Measurements from ENCODE around the gene PRCD.

The PRCD gene

DNA sequence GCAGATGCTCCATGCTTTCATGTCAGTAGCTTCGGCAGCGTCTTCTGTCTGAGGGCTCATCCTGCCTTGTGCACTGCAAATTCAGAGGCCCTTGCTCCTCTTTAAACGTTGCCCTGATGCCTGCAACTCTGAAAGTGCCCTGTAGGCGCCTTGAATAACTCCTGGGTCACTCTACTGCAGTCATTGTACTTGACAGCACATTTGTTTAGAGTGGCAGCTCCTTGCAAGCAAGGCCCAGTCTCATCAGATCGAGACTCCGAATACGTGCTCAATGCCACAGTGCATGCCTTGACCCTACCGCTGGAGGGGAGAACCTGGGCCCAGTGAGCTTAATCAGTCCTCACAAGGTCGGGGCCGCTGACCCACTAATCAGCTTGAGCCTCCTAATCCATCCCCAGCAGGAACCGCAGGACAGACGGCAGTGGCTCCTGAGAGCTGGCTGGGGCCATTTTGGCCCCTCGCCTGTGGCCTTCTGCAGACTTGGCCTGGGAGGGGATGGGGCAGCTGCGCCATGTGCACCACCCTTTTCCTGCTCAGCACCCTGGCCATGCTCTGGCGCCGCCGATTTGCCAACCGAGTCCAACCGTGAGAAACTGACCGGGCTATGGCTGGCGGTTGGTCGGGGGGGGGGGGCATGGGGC lies at the start of gene PRCD:
Gene PRCD (plus strand): TSS at position 414 of the 641 bp plus-strand sequence. CDS start 98 bp downstream, at position 512.
- Histone ChIP-seq H3K27ac (ENCODE audit: poor library complexity, severe bottlenecking) (peak within 1 kb of the TSS; percentile 51), H3K36me3 (ENCODE audit: low read depth) (no peaks in the 10 kb centered on the region), H3K4me1 (ENCODE audit: insufficient read depth, poor library complexity, severe bottlenecking) (peaks cover 16% of the 10 kb centered on the region), H3K27me3 (ENCODE audit: insufficient read depth, poor library complexity, severe bottlenecking) (no peaks in the 10 kb centered on the region), H3K4me3 (ENCODE audit: severe bottlenecking) (no peak within 1 kb of the TSS), H3K9me3 (ENCODE audit: severe bottlenecking) (no peaks in the 10 kb centered on the region)
- no peak for ATAC-seq (ENCODE audit: low read depth)
- TF ChIP-seq, protein P1, sequence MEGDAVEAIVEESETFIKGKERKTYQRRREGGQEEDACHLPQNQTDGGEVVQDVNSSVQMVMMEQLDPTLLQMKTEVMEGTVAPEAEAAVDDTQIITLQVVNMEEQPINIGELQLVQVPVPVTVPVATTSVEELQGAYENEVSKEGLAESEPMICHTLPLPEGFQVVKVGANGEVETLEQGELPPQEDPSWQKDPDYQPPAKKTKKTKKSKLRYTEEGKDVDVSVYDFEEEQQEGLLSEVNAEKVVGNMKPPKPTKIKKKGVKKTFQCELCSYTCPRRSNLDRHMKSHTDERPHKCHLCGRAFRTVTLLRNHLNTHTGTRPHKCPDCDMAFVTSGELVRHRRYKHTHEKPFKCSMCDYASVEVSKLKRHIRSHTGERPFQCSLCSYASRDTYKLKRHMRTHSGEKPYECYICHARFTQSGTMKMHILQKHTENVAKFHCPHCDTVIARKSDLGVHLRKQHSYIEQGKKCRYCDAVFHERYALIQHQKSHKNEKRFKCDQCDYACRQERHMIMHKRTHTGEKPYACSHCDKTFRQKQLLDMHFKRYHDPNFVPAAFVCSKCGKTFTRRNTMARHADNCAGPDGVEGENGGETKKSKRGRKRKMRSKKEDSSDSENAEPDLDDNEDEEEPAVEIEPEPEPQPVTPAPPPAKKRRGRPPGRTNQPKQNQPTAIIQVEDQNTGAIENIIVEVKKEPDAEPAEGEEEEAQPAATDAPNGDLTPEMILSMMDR (IDR thresholded peaks at IDR 0.05; ENCODE audit: poor library complexity, severe bottlenecking) = no peak
- DNase-seq (ENCODE audit: low spot score) = no peak

GRCh38 chr17:76490112-76490710 lies 49.6 kb upstream of the PRCD start:
- ATAC-seq (ENCODE audit: low read depth) (no peak), DNase-seq (ENCODE audit: low spot score) (no peak)
- peaks cover 6% of the 10 kb centered on the region; the same call in 1 of the 2 replicates for H3K36me3 ChIP-seq (ENCODE audit: low read depth)
- no peaks in the 10 kb centered on the region for H3K27me3 ChIP-seq (ENCODE audit: insufficient read depth, poor library complexity, severe bottlenecking)
- peaks cover 17% of the 10 kb centered on the region for H3K4me1 ChIP-seq (ENCODE audit: insufficient read depth, poor library complexity, severe bottlenecking)
- TF ChIP-seq, protein P1 (IDR thresholded peaks at IDR 0.05; ENCODE audit: poor library complexity, severe bottlenecking) = no peak
- H3K4me3 ChIP-seq (ENCODE audit: severe bottlenecking) = no peak overlapping the region
- H3K27ac ChIP-seq (ENCODE audit: poor library complexity, severe bottlenecking) = no peak overlapping the region
- H3K9me3 ChIP-seq (ENCODE audit: severe bottlenecking) = no peaks in the 10 kb centered on the region

GRCh38 chr17:76491271-76492122 lies 48.3 kb upstream of the PRCD start:
- DNase-seq (ENCODE audit: low spot score) = no peak
- no peak for ATAC-seq (ENCODE audit: low read depth)

GRCh38 chr17:76492123-76492988 lies 47.5 kb upstream of the PRCD start:
- no peak for DNase-seq (ENCODE audit: low spot score)
- H3K36me3 ChIP-seq (ENCODE audit: low read depth) = no peaks in the 10 kb centered on the region
- TF ChIP-seq, protein P1 (IDR thresholded peaks at IDR 0.05; ENCODE audit: poor library complexity, severe bottlenecking) = no peak
- H3K9me3 ChIP-seq (ENCODE audit: severe bottlenecking) = no peaks in the 10 kb centered on the region
- H3K27me3 ChIP-seq (ENCODE audit: insufficient read depth, poor library complexity, severe bottlenecking) = no peaks in the 10 kb centered on the region
- no peak overlapping the region for H3K4me3 ChIP-seq (ENCODE audit: severe bottlenecking)
- no peak; the same call in 2 of the 3 replicates for ATAC-seq (ENCODE audit: low read depth)
- peaks cover 17% of the 10 kb centered on the region for H3K4me1 ChIP-seq (ENCODE audit: insufficient read depth, poor library complexity, severe bottlenecking)
- H3K27ac ChIP-seq (ENCODE audit: poor library complexity, severe bottlenecking) = peak overlapping the region; percentile 51

More at GRCh38 chr17:76491271-76492122, 48.3 kb upstream of the PRCD start:
- no peaks in the 10 kb centered on the region for H3K9me3 ChIP-seq (ENCODE audit: severe bottlenecking)
- TF ChIP-seq, protein P1 (IDR thresholded peaks at IDR 0.05; ENCODE audit: poor library complexity, severe bottlenecking) = no peak
- no peak overlapping the region for H3K27ac ChIP-seq (ENCODE audit: poor library complexity, severe bottlenecking)
- no peak overlapping the region for H3K4me3 ChIP-seq (ENCODE audit: severe bottlenecking)
- peaks cover 17% of the 10 kb centered on the region for H3K4me1 ChIP-seq (ENCODE audit: insufficient read depth, poor library complexity, severe bottlenecking)
- H3K36me3 ChIP-seq (ENCODE audit: low read depth) = no peaks in the 10 kb centered on the region
- no peaks in the 10 kb centered on the region for H3K27me3 ChIP-seq (ENCODE audit: insufficient read depth, poor library complexity, severe bottlenecking)
